Measurements from ENCODE around the gene CCDC12. TPM values are rescaled to one million over a fixed set of nuclear protein-coding genes. Genes with fewer than 3 reads are reported as not detected.
A peak's percentile ranks its signal among the peaks of the same experiment; 100 is the strongest.

Gene CCDC12
- total and polyA plus RNA-seq, 2 donors (not counting 1 experiment from before 2014, with no cell fraction given) = 84.0 to 97.3 TPM

GRCh38 chr3:46923559-46924350 lies 52.8 kb downstream of the CCDC12 start:
- TF ChIP-seq EZH2 (IDR thresholded peaks at IDR 0.05; ENCODE audit: borderline replicate concordance, insufficient read depth, low read depth, low read length, poor library complexity, severe bottlenecking) (no peak), CTCF (IDR thresholded peaks at IDR 0.05) (peak; percentile 70)
- H3K79me2 ChIP-seq (ENCODE audit: control insufficient read depth, insufficient read depth, low read length) = peaks cover 47% of the 10 kb centered on the region
- H3K9ac ChIP-seq (ENCODE audit: low read length) = no peak overlapping the region
- ATAC-seq (ENCODE audit: low read depth) (no peak), DNase-seq (peak; percentile 66)
- no peaks in the 10 kb centered on the region for H3K27me3 Mint-ChIP-seq
- peaks cover 3% of the 10 kb centered on the region for H3K9me3 Mint-ChIP-seq (ENCODE audit: insufficient read depth)
- WGBS (ENCODE audit: insufficient coverage) = 65% methylated on average over 9 of the region's 11 CpGs
- peak overlapping the region; percentile 41 for H3K4me2 ChIP-seq (replicated peaks; ENCODE audit: low read depth, low read length, poor library complexity, severe bottlenecking)
- H3K4me3 Mint-ChIP-seq = peak overlapping the region; percentile 21
- POLR2A ChIA-PET = interaction anchor here (0.5 to 1.1 kb wide), 2 partner anchors 9 to 242 kb away, joined by 3 read pairs; no protein-coding TSS in a partner anchor
- H3K27ac ChIP-seq (ENCODE audit: low read length in 2 of 2) = peak overlapping the region; percentile 85 to 92
- peaks cover 14 to 72% of the 10 kb centered on the region in 2 experiments for H3K36me3 ChIP-seq (replicated peaks in 1 of 2; ENCODE audit: control extremely low read depth in 1 of 2, control insufficient read depth in 1 of 2, extremely low read depth in 1 of 2, insufficient read depth in 2 of 2, low read length in 1 of 2)
- H3K4me1 ChIP-seq (ENCODE audit: control insufficient read depth in 2 of 2, insufficient read depth in 2 of 2, low read length in 2 of 2) = peaks cover 57 to 59% of the 10 kb centered on the region in 2 donors
- intact Hi-C loops (cut with micrococcal nuclease) = loop anchor here (1.0 to 10.0 kb wide), 2 partner anchors 75 to 401 kb away; no protein-coding TSS in a partner anchor
- H3K9me3 ChIP-seq (ENCODE audit: control extremely low read depth in 1 of 3, control insufficient read depth in 2 of 3, insufficient read depth in 1 of 3, low read length in 2 of 3) = peaks cover 2 to 4% (median 2%) of the 10 kb centered on the region in 3 donors
- peaks cover 60% of the 10 kb centered on the region for H3K4me1 Mint-ChIP-seq
- no peak overlapping the region for H3K4me3 ChIP-seq (ENCODE audit: control extremely low read depth in 1 of 5, extremely low read depth in 1 of 5, insufficient read depth in 1 of 5, low read depth in 2 of 5, low read length in 4 of 5)
- peaks cover 41% of the 10 kb centered on the region for H4K20me1 ChIP-seq (ENCODE audit: control insufficient read depth, insufficient read depth, low read length, poor library complexity, severe bottlenecking)
- CTCF ChIA-PET = interaction anchor here (0.7 to 13.6 kb wide), 21 partner anchors 9 to 451 kb away, joined by 3 to 146 read pairs (median 4); partner anchors contain the start of gene NBEAL2
- H3K27ac Mint-ChIP-seq = peak overlapping the region; percentile 83
- H3K27me3 ChIP-seq (replicated peaks in 1 of 4; ENCODE audit: control extremely low read depth in 1 of 4, control insufficient read depth in 3 of 4, insufficient read depth in 4 of 4, low read length in 3 of 4) = no peaks in the 10 kb centered on the region
- no peak overlapping the region for H2AFZ ChIP-seq (ENCODE audit: insufficient read depth, low read depth, low read length, poor library complexity, severe bottlenecking)

All from B cell (primary cell).